HEK293T (cell line): ENCODE measurements around the gene PCDHA1.

Source experiments
- BHLHE40 ChIP-seq: fragments of 450-650 bp; IDR thresholded peaks from 2 replicates; pipeline ENCODE4 v1.6.1; 2016; ENCODE audit warnings: mild to moderate bottlenecking, moderate library complexity, borderline replicate concordance
- CTBP1 ChIP-seq: fragments of 450-650 bp; IDR thresholded peaks from 2 replicates; pipeline ENCODE4 v1.6.1; 2016; ENCODE audit warnings: borderline replicate concordance
- ELF4 ChIP-seq: fragments of 450-650 bp; IDR thresholded peaks from 2 replicates; pipeline ENCODE4 v1.6.1; 2017; ENCODE audit warnings: antibody characterized with exemption
- FOXA1 ChIP-seq: fragments of 450-650 bp; IDR thresholded peaks from 2 replicates; pipeline ENCODE4 v1.6.1; 2016; ENCODE audit warnings: mild to moderate bottlenecking
- FOXM1 ChIP-seq: fragments of 450-650 bp; IDR thresholded peaks from 2 replicates; pipeline ENCODE4 v1.6.1; 2017; ENCODE audit warnings: mild to moderate bottlenecking, borderline replicate concordance
- HDGF ChIP-seq: fragments of 450-650 bp; IDR thresholded peaks from 2 replicates; pipeline ENCODE4 v1.6.1; 2017; ENCODE audit warnings: antibody characterized with exemption, borderline replicate concordance
- LEF1 ChIP-seq: fragments of 450-650 bp; IDR thresholded peaks from 2 replicates; pipeline ENCODE4 v1.6.1; 2017; ENCODE audit warnings: mild to moderate bottlenecking, borderline replicate concordance
- SP1 ChIP-seq: fragments of 450-650 bp; IDR thresholded peaks from 2 replicates; pipeline ENCODE4 v1.6.1; 2017
- SUZ12 ChIP-seq: fragments of 450-650 bp; IDR thresholded peaks from 2 replicates; pipeline ENCODE4 v1.6.1; 2016; ENCODE audit warnings: mild to moderate bottlenecking
- TARDBP ChIP-seq: fragments of 450-650 bp; IDR thresholded peaks from 2 replicates; pipeline ENCODE4 v1.6.1; 2016
- ZNF384 ChIP-seq: fragments of 450-650 bp; IDR thresholded peaks from 2 replicates; pipeline ENCODE4 v1.6.1; 2016

DNA sequence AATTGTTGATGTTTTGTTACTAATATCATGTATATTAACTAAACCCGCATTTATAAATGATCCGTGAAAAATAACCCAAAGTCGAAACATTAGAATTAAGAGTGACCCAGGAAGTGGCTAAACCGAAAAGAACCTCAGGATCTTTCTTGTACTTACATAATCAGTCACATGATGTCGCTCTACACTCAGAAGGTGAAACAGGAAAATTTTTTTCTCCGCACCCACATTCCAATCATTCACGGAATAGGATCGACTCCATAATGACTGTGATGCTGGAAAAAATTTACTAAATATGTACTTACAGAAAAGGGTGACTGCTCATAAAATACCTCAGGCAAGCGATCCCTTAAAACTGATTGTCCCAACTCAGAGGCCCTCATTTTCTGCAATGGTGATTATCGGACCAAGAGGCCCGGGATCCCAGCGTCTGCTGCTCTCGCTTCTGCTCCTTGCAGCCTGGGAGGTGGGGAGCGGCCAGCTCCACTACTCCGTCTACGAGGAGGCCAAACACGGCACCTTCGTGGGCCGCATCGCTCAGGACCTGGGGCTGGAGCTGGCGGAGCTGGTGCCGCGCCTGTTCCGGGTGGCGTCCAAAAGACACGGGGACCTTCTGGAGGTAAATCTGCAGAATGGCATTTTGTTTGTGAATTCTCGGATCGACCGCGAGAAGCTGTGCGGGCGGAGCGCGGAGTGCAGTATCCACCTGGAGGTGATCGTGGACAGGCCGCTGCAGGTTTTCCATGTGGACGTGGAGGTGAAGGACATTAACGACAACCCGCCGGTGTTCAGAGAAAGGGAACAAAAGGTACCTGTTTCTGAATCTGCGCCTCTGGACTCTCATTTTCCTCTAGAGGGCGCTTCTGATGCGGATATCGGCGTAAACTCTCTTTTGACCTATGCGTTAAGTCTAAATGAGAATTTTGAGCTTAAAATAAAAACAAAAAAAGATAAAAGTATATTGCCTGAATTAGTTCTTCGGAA is 89.4 kb downstream of the PCDHA1 start, which contains the start of gene PCDHA12:
- TF ChIP-seq FOXM1 (no peak), SUZ12 (no peak), ELF4 (no peak), FOXA1 (no peak), LEF1 (no peak), CTBP1 (no peak), ZNF384 (no peak), TARDBP (no peak), HDGF (no peak), SP1 (no peak), BHLHE40 (no peak)
